ENCODE measurements around the gene ITPR2.

GRCh38 chr12:26523708-26524150 lies 309.3 kb downstream of the ITPR2 start:
- TF ChIP-seq CTCF (IDR thresholded peaks at IDR 0.05) = no peak
- TF ChIP-seq POLR2A (IDR thresholded peaks at IDR 0.05) = no peak
